ENCODE results near the gene HSD17B3. TPM values are rescaled to one million over a fixed set of nuclear protein-coding genes. Genes with fewer than 3 reads are reported as not detected.

Gene HSD17B3
- polyA plus RNA-seq, 4 donors = 1.5 to 83.0 (median 7.5) TPM

DNA sequence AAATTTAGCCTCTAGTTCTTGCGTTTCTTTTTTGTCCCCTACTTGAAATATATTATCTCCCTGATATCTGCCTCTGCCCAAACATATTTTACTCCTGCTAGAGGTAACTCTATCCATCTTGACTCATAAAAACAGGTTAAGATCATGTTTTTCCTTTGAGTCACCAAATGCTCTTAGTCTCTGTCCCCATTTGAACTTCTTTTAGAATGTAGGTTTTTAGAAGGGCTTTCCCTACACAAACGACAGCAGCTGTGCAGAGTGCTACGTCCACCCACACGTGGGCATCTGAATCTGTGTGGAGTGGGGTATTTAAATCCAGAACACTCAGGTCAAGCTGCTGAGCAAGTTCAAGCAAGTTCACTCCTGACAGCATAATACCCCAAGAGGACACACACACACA lies 2.2 kb downstream of the HSD17B3 start:
- Histone ChIP-seq H3K4me3 (ENCODE audit: low read depth in 1 of 3, low read length in 3 of 3) (no peak overlapping the region), H3K27me3 (ENCODE audit: control insufficient read depth in 3 of 3, insufficient read depth in 3 of 3, low read length in 3 of 3) (peaks cover 0 to 2% (median 0%) of the 10 kb centered on the region in 3 donors), H3K27ac (ENCODE audit: low read depth in 1 of 3, low read length in 2 of 3) (no peak overlapping the region), H3K36me3 (ENCODE audit: control insufficient read depth in 3 of 3, insufficient read depth in 2 of 3, low read depth in 1 of 3, low read length in 3 of 3) (no peaks in the 10 kb centered on the region), H3K9me3 (ENCODE audit: control insufficient read depth in 2 of 2, insufficient read depth in 1 of 2, low read depth in 1 of 2, low read length in 1 of 2) (peaks cover 0 to 7% of the 10 kb centered on the region in 2 donors), H3K4me1 (ENCODE audit: control insufficient read depth in 3 of 3, insufficient read depth in 2 of 3, low read depth in 1 of 3, low read length in 2 of 3) (no peaks in the 10 kb centered on the region)
- WGBS, 3 donors = 77 to 85% (median 78%) methylated on average over 4 of the region's 4 CpGs
- no peak for FAIRE-seq
- DNase-seq = no peak

DNA sequence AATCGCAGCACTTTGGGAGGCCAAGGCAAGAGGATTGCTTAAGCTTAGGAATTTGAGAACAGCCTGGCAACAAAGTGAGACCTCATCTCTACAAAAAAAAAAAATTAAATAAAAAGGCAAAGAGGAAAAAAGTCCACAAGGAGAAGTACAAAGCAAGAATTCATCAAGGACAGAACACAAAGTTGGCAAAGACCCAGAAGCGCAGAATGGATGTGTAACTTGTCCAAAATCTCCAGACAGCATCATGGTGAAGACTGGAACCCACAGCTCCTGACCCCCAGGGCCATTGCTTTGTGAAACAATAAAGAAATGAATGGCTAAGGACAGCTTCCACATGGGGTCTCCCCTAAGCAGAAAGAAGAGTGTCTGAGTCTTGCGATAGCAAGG lies 7.8 kb downstream of the HSD17B3 start:
- 92 to 97% (median 94%) methylated on average over 3 of the region's 3 CpGs for WGBS, 3 donors
- H3K4me3 ChIP-seq (ENCODE audit: low read depth in 1 of 3, low read length in 3 of 3) = no peak overlapping the region
- no peak for DNase-seq
- no peak for FAIRE-seq
- H3K27ac ChIP-seq (ENCODE audit: low read depth in 1 of 3, low read length in 2 of 3) = no peak overlapping the region
- H3K36me3 ChIP-seq (ENCODE audit: control insufficient read depth in 3 of 3, insufficient read depth in 2 of 3, low read depth in 1 of 3, low read length in 3 of 3) = no peaks in the 10 kb centered on the region
- peaks cover 0 to 7% of the 10 kb centered on the region in 2 donors for H3K9me3 ChIP-seq (ENCODE audit: control insufficient read depth in 2 of 2, insufficient read depth in 1 of 2, low read depth in 1 of 2, low read length in 1 of 2)
- H3K27me3 ChIP-seq (ENCODE audit: control insufficient read depth in 3 of 3, insufficient read depth in 3 of 3, low read length in 3 of 3) = no peaks in the 10 kb centered on the region
- no peaks in the 10 kb centered on the region for H3K4me1 ChIP-seq (ENCODE audit: control insufficient read depth in 3 of 3, insufficient read depth in 2 of 3, low read depth in 1 of 3, low read length in 2 of 3)

DNA sequence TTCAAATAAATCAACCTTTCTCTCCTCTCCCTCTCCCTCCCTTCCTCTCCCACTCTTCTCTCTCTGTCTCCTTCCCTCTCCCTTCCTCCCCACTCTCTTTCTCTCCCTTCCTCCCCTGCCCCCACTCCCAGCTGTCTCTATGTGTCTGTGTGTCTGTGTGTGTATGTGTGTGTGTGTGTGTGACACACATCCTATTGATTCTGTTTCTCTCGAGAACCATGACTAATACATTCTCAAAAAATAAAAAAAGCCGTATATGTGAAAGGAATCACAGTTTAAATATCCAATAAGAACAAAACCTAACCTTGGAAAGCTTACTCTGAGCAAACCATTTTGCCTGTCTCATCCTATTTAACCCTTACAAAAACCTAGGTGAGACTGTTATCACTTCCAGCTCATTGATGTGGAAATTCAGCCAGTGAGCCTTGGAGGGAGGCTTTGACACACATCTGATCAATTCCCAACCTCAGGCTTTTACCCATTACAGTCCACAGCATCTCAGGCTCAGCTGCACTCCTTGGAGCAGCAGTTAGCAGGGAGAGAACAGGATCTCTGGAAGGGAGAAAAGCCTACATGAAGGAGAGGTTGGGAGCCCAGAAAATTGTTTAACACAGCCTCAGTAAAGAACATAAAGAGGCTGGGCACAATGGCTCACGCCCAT lies 8.3 kb downstream of the HSD17B3 start:
- 48 to 70% (median 62%) methylated on average over 3 of the region's 3 CpGs for WGBS, 3 donors
- FAIRE-seq = no peak
- no peak overlapping the region for H3K27ac ChIP-seq (ENCODE audit: low read depth in 1 of 3, low read length in 2 of 3)

DNA sequence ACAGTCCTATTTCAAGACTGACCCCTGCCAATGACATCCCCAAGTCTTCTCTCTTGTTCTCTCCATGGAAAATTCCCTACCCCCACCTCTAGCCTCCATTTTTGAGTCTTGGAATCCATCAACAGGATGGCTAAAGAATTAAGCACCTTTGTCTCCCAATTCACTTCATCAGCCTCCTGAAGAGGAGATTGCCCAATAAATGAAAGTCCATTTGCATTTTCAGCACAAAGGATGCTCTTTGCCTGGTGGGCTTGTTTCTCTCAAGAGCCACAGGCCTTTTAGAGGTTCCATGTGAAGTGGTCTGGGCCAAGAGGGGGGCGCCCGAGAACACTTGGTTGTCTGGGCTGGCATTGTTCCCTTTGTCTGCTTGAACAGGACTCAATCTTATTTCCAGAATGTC lies 12.6 kb downstream of the HSD17B3 start:
- no peak overlapping the region for H3K4me3 ChIP-seq (ENCODE audit: low read depth in 1 of 3, low read length in 3 of 3)
- H3K27ac ChIP-seq (ENCODE audit: low read depth in 1 of 3, low read length in 2 of 3) = no peak overlapping the region
- H3K9me3 ChIP-seq (ENCODE audit: control insufficient read depth in 2 of 2, insufficient read depth in 1 of 2, low read depth in 1 of 2, low read length in 1 of 2) = peaks cover 0 to 8% of the 10 kb centered on the region in 2 donors
- H3K36me3 ChIP-seq (ENCODE audit: control insufficient read depth in 3 of 3, insufficient read depth in 2 of 3, low read depth in 1 of 3, low read length in 3 of 3) = no peaks in the 10 kb centered on the region
- FAIRE-seq (no peak), DNase-seq (no peak)
- 79 to 94% (median 91%) methylated on average over 2 of the region's 2 CpGs for WGBS, 3 donors
- H3K4me1 ChIP-seq (ENCODE audit: control insufficient read depth in 3 of 3, insufficient read depth in 2 of 3, low read depth in 1 of 3, low read length in 2 of 3) = no peaks in the 10 kb centered on the region
- H3K27me3 ChIP-seq (ENCODE audit: control insufficient read depth in 3 of 3, insufficient read depth in 3 of 3, low read length in 3 of 3) = no peaks in the 10 kb centered on the region

More for the DNA sequence above, 8.3 kb downstream of the HSD17B3 start:
- Histone ChIP-seq H3K9me3 (ENCODE audit: control insufficient read depth in 2 of 2, insufficient read depth in 1 of 2, low read depth in 1 of 2, low read length in 1 of 2) (peaks cover 0 to 7% of the 10 kb centered on the region in 2 donors), H3K36me3 (ENCODE audit: control insufficient read depth in 3 of 3, insufficient read depth in 2 of 3, low read depth in 1 of 3, low read length in 3 of 3) (no peaks in the 10 kb centered on the region), H3K4me3 (ENCODE audit: low read depth in 1 of 3, low read length in 3 of 3) (no peak overlapping the region), H3K4me1 (ENCODE audit: control insufficient read depth in 3 of 3, insufficient read depth in 2 of 3, low read depth in 1 of 3, low read length in 2 of 3) (no peaks in the 10 kb centered on the region), H3K27me3 (ENCODE audit: control insufficient read depth in 3 of 3, insufficient read depth in 3 of 3, low read length in 3 of 3) (no peaks in the 10 kb centered on the region)
- no peak for DNase-seq

DNA sequence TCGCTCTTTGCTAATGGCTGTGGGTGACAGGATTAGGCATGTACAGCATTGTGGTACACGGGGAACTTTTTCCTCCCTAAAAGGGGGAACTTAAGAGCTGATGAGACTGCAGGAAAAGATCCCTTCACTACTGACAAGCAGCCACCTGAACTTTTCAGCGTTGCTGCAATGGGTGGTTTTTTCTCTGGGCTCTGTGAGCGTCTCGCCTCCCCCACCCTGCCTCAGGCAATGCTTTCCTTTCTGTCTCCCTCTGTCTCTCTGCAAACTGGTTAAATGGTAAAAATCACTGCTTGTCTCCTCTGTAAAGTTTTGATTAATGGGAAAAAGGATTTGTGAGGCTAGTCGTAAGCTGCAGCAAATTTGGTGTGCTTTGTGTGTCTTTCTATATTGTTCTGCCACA lies 20.3 kb downstream of the HSD17B3 start:
- FAIRE-seq = no peak
- no peak overlapping the region for H3K4me3 ChIP-seq (ENCODE audit: low read depth in 1 of 3, low read length in 3 of 3)

DNA sequence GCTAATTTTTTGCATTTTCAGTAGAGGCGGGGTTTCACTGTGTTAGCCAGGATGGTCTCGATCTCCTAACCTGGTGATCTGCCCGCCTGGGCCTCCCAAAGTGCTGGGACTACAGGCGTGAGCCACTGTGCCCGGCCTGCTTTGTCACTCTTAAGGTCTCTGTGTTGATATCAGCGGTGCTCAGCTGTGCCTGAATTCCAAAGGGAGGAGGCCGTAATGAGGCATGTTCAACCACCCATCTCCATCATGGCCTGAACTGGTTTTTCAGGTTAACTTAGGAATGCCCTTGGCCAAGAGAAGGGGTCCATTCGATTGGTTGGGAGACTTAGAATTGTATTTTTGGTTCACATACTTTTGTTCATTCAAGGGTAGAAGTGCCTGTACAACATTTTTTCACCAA lies 22.0 kb downstream of the HSD17B3 start:
- WGBS, 3 donors = 90 to 91% (median 91%) methylated on average over 7 to 8 of the region's 8 CpGs
- Histone ChIP-seq H3K36me3 (ENCODE audit: control insufficient read depth in 3 of 3, insufficient read depth in 2 of 3, low read depth in 1 of 3, low read length in 3 of 3) (no peaks in the 10 kb centered on the region), H3K9me3 (ENCODE audit: control insufficient read depth in 2 of 2, insufficient read depth in 1 of 2, low read depth in 1 of 2, low read length in 1 of 2) (peaks cover 0 to 15% of the 10 kb centered on the region in 2 donors), H3K4me1 (ENCODE audit: control insufficient read depth in 3 of 3, insufficient read depth in 2 of 3, low read depth in 1 of 3, low read length in 2 of 3) (no peaks in the 10 kb centered on the region), H3K27me3 (ENCODE audit: control insufficient read depth in 3 of 3, insufficient read depth in 3 of 3, low read length in 3 of 3) (no peaks in the 10 kb centered on the region), H3K27ac (ENCODE audit: low read depth in 1 of 3, low read length in 2 of 3) (no peak overlapping the region), H3K4me3 (ENCODE audit: low read depth in 1 of 3, low read length in 3 of 3) (no peak overlapping the region)
- FAIRE-seq (no peak), DNase-seq (no peak)

More for the DNA sequence above, 20.3 kb downstream of the HSD17B3 start:
- Histone ChIP-seq H3K27ac (ENCODE audit: low read depth in 1 of 3, low read length in 2 of 3) (no peak overlapping the region), H3K27me3 (ENCODE audit: control insufficient read depth in 3 of 3, insufficient read depth in 3 of 3, low read length in 3 of 3) (no peaks in the 10 kb centered on the region), H3K36me3 (ENCODE audit: control insufficient read depth in 3 of 3, insufficient read depth in 2 of 3, low read depth in 1 of 3, low read length in 3 of 3) (no peaks in the 10 kb centered on the region), H3K9me3 (ENCODE audit: control insufficient read depth in 2 of 2, insufficient read depth in 1 of 2, low read depth in 1 of 2, low read length in 1 of 2) (peaks cover 0 to 13% of the 10 kb centered on the region in 2 donors), H3K4me1 (ENCODE audit: control insufficient read depth in 3 of 3, insufficient read depth in 2 of 3, low read depth in 1 of 3, low read length in 2 of 3) (no peaks in the 10 kb centered on the region)
- 86 to 93% (median 86%) methylated on average over 6 of the region's 6 CpGs for WGBS, 3 donors
- DNase-seq = no peak

DNA sequence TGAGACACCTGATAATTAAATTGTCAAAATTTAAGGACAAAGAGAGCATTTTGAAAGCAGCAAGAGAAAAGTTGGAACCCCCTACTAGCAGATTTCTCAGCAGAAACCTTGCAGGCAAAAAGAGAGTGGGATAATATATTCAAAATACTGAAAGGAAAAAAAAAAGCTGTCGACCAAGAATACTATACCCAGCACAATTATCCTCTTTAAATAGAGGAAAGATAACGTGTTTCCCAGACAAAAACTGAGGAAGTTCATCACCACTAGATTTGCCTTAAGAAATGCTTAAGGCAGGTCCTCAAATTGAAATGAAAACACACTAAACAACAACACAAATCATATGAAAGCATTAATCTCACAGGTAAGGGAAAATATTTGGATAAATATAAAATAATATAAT lies 27.0 kb downstream of the HSD17B3 start:
- no peak overlapping the region for H3K4me3 ChIP-seq (ENCODE audit: low read depth in 1 of 3, low read length in 3 of 3)
- no peaks in the 10 kb centered on the region for H3K36me3 ChIP-seq (ENCODE audit: control insufficient read depth in 3 of 3, insufficient read depth in 2 of 3, low read depth in 1 of 3, low read length in 3 of 3)
- peaks cover 0 to 9% of the 10 kb centered on the region in 2 donors for H3K9me3 ChIP-seq (ENCODE audit: control insufficient read depth in 2 of 2, insufficient read depth in 1 of 2, low read depth in 1 of 2, low read length in 1 of 2)
- FAIRE-seq = no peak
- whole genome bisulfite sequencing, 3 donors = 72 to 82% (median 80%) methylated on average over 2 of the region's 2 CpGs
- no peaks in the 10 kb centered on the region for H3K4me1 ChIP-seq (ENCODE audit: control insufficient read depth in 3 of 3, insufficient read depth in 2 of 3, low read depth in 1 of 3, low read length in 2 of 3)
- no peaks in the 10 kb centered on the region for H3K27me3 ChIP-seq (ENCODE audit: control insufficient read depth in 3 of 3, insufficient read depth in 3 of 3, low read length in 3 of 3)
- H3K27ac ChIP-seq (ENCODE audit: low read depth in 1 of 3, low read length in 2 of 3) = no peak overlapping the region
- no peak for DNase-seq

DNA sequence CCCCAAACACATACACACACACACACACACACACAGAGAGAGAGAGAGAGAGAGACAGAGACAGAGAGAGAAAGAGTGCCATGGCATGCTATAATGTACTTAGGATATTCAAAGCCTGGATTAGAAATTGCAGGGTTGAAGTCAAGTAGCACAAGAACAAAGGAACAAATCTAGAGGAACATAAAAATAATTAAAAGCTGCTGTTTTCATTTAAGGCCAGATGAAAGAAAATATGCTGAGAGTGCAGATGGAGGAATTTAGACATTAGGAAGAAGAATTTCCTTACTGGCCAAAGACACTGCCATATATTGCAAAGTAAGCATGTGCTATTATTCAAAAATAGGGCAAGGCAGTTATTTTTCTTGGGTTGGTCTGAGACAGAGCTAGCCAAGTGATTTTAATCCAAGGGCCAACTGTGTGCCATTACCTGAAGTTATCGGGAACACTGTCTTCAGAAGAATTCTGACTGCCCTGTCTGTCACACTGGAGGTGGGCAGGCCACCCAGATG lies 31.7 kb downstream of the HSD17B3 start:
- Histone ChIP-seq H3K27ac (ENCODE audit: low read depth in 1 of 3, low read length in 2 of 3) (no peak overlapping the region), H3K36me3 (ENCODE audit: control insufficient read depth in 3 of 3, insufficient read depth in 2 of 3, low read depth in 1 of 3, low read length in 3 of 3) (no peaks in the 10 kb centered on the region), H3K27me3 (ENCODE audit: control insufficient read depth in 3 of 3, insufficient read depth in 3 of 3, low read length in 3 of 3) (no peaks in the 10 kb centered on the region), H3K4me3 (ENCODE audit: low read depth in 1 of 3, low read length in 3 of 3) (no peak overlapping the region), H3K9me3 (ENCODE audit: control insufficient read depth in 2 of 2, insufficient read depth in 1 of 2, low read depth in 1 of 2, low read length in 1 of 2) (peaks cover 0 to 7% of the 10 kb centered on the region in 2 donors), H3K4me1 (ENCODE audit: control insufficient read depth in 3 of 3, insufficient read depth in 2 of 3, low read depth in 1 of 3, low read length in 2 of 3) (no peaks in the 10 kb centered on the region)
- WGBS, 3 donors = 86 to 100% (median 90%) methylated on average over 1 of the region's 1 CpG
- FAIRE-seq (no peak), DNase-seq (no peak)

DNA sequence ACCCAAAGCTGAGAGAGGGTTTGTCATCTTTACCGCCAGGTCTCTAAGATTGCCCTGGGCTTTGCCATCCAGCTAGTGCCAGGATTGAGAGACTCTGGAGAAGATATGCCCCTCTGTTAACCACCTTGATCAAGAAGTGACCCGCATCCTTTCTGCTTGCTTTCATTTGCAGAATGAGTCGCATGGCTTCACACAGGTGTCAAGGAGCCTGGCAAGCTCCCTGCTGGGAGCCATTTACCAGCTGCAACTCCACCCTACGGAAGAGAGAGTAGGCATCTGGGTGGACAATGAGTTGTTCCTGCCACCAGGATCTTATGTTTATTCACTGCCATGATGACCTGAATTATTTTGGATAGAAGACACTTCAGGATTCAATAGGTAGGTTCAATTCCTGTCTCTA lies 43.0 kb downstream of the HSD17B3 start:
- DNase-seq (no peak), FAIRE-seq (no peak)
- whole genome bisulfite sequencing, 3 donors = 92 to 96% (median 93%) methylated on average over 4 of the region's 4 CpGs
- no peaks in the 10 kb centered on the region for H3K4me1 ChIP-seq (ENCODE audit: control insufficient read depth in 3 of 3, insufficient read depth in 2 of 3, low read depth in 1 of 3, low read length in 2 of 3)
- H3K9me3 ChIP-seq (ENCODE audit: control insufficient read depth in 2 of 2, insufficient read depth in 1 of 2, low read depth in 1 of 2, low read length in 1 of 2) = no peaks in the 10 kb centered on the region
- no peaks in the 10 kb centered on the region for H3K36me3 ChIP-seq (ENCODE audit: control insufficient read depth in 3 of 3, insufficient read depth in 2 of 3, low read depth in 1 of 3, low read length in 3 of 3)
- H3K27me3 ChIP-seq (ENCODE audit: control insufficient read depth in 3 of 3, insufficient read depth in 3 of 3, low read length in 3 of 3) = no peaks in the 10 kb centered on the region
- no peak overlapping the region for H3K4me3 ChIP-seq (ENCODE audit: low read depth in 1 of 3, low read length in 3 of 3)
- no peak overlapping the region for H3K27ac ChIP-seq (ENCODE audit: low read depth in 1 of 3, low read length in 2 of 3)

Measured in small intestine (tissue), 7 donors.